NB4 (cell line): ENCODE measurements around the gene GGTA1.
"Not testable (repeated sequence)": the region's sequence is repeated elsewhere in the genome, so short reads cannot be mapped to it uniquely, and the experiment has no call there.

Source experiments
- DNase-seq: peaks from one replicate; pipeline ENCODE4 v3.0.0; 2010; ENCODE audit warnings: low read depth
- H3K4me3 ChIP-seq: one replicate; pipeline ENCODE4 v1.5.1; 2011; ENCODE audit warnings: mild to moderate bottlenecking, low read depth, low read length, moderate library complexity
- CTCF ChIP-seq: IDR thresholded peaks from one replicate; pipeline ENCODE4 v1.5.1; 2012; ENCODE audit warnings: low read depth, low read length
- MAX ChIP-seq: IDR thresholded peaks from 2 replicates; pipeline ENCODE4 v1.6.1; 2011; ENCODE audit warnings: low read depth, low read length
- MYC ChIP-seq: IDR thresholded peaks from 2 replicates; pipeline ENCODE4 v1.6.1; 2011; ENCODE audit warnings: low read depth, low read length
- POLR2A ChIP-seq: IDR thresholded peaks from 2 replicates; pipeline ENCODE4 v1.6.1; 2011; ENCODE audit warnings: mild to moderate bottlenecking; ENCODE audit not compliant: insufficient read length; ENCODE audit errors: extremely low read depth

Gene GGTA1

GRCh38 chr9:121518634-121519033 is 19.0 kb upstream of the GGTA1 start:
- H3K4me3 ChIP-seq = no peak overlapping the region
- DNase-seq = no peak
- TF ChIP-seq POLR2A = no peak
- no peak for TF ChIP-seq MAX
- TF ChIP-seq MYC = no peak
- TF ChIP-seq CTCF = no peak

GRCh38 chr9:121513166-121513565 is 13.5 kb upstream of the GGTA1 start:
- H3K4me3 ChIP-seq = not testable (repeated sequence)
- DNase-seq = peak; percentile 38

- no peak for DNase-seq
- H3K4me3 ChIP-seq = no peak overlapping the region
- TF ChIP-seq MAX (no peak), MYC (no peak), POLR2A (no peak), CTCF (no peak)
These were observed 11.3 kb upstream of the GGTA1 start for GRCh38 chr9:121510766-121511550.

- TF ChIP-seq POLR2A = no peak
- TF ChIP-seq MYC = no peak
- no peak overlapping the region for H3K4me3 ChIP-seq
- DNase-seq = no peak
These were observed 9.5 kb upstream of the GGTA1 start for GRCh38 chr9:121509180-121509579.

- no peak for DNase-seq
- H3K4me3 ChIP-seq = no peak overlapping the region
- TF ChIP-seq POLR2A (no peak), MYC (no peak), MAX (no peak), CTCF (no peak)
These were observed 8.8 kb upstream of the GGTA1 start for GRCh38 chr9:121508415-121508814.

GRCh38 chr9:121505903-121506735 is 6.5 kb upstream of the GGTA1 start:
- no peak for TF ChIP-seq MAX
- TF ChIP-seq CTCF = no peak
- no peak for TF ChIP-seq POLR2A
- no peak for TF ChIP-seq MYC
- no peak overlapping the region for H3K4me3 ChIP-seq
- no peak for DNase-seq
